ENCODE measurements around the gene BMP2.

DNA sequence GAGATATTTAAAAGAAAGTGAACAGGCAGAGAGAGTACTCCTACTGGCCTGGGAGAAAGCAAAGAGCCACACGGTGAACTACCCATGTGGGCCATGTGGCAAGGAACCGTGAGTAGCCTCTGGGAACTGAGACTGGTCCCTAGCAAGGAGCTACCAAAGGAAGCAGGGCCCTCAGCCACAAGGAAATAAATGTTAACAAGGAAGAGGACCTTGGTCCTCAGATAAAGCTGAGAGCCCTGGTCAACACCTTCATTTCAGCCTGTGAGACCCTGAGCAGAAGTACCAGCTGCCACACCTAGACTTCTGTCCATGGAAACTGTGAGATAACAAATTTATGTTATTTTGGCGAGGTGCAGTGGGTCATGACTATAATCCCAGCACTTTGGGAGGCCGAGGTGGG, 25.3 kb downstream of the BMP2 start:
- TF ChIP-seq EZH2 (IDR thresholded peaks at IDR 0.05; ENCODE audit: insufficient read depth, low read length): no peak
- TF ChIP-seq, protein P1, sequence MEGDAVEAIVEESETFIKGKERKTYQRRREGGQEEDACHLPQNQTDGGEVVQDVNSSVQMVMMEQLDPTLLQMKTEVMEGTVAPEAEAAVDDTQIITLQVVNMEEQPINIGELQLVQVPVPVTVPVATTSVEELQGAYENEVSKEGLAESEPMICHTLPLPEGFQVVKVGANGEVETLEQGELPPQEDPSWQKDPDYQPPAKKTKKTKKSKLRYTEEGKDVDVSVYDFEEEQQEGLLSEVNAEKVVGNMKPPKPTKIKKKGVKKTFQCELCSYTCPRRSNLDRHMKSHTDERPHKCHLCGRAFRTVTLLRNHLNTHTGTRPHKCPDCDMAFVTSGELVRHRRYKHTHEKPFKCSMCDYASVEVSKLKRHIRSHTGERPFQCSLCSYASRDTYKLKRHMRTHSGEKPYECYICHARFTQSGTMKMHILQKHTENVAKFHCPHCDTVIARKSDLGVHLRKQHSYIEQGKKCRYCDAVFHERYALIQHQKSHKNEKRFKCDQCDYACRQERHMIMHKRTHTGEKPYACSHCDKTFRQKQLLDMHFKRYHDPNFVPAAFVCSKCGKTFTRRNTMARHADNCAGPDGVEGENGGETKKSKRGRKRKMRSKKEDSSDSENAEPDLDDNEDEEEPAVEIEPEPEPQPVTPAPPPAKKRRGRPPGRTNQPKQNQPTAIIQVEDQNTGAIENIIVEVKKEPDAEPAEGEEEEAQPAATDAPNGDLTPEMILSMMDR (IDR thresholded peaks at IDR 0.05; ENCODE audit: insufficient read depth, low read depth, low read length): no peak
